GM12874 (cell line): ENCODE measurements around the gene SYT8.

Experiments
- CTCF ChIP-seq: IDR thresholded peaks from 2 replicates; pipeline ENCODE4 v1.5.1; 2011; ENCODE audit warnings: low read depth, mild to moderate bottlenecking, control low read depth, low read length, moderate library complexity; ENCODE audit not compliant: insufficient read depth

SYT8 gene

GRCh38 chr11:1845561-1846452, 11.0 kb downstream of the SYT8 start:
- TF ChIP-seq CTCF = no peak

- no peak for TF ChIP-seq CTCF
Measured at GRCh38 chr11:1846453-1846932, 11.7 kb downstream of the SYT8 start.

- no peak for TF ChIP-seq CTCF
Measured at GRCh38 chr11:1847006-1847735, 12.4 kb downstream of the SYT8 start.

GRCh38 chr11:1847926-1848639, 13.3 kb downstream of the SYT8 start:
- no peak for TF ChIP-seq CTCF

- TF ChIP-seq CTCF = no peak
Measured at GRCh38 chr11:1848640-1849430, 14.0 kb downstream of the SYT8 start.

- no peak for TF ChIP-seq CTCF
Measured at GRCh38 chr11:1851468-1852180, 16.8 kb downstream of the SYT8 start.
